Calu3 (cell line): Measurements from ENCODE around the gene ARHGAP15. TPM values are rescaled to one million over a fixed set of nuclear protein-coding genes. Genes with fewer than 3 reads are reported as not detected.

Experiments
- BruUV-seq: library from RNA; stranded (reverse); fragments of 400-500 nt; replicated peaks from 2 replicates; lab custom pipeline; 2021; lab: Mats Ljungman, UMichigan
- CTCF ChIA-PET: fragments of 300-600 bp; sonication (Branson Sonifier 250); formaldehyde crosslinking; loops from one replicate; lab custom pipeline; 2022; ENCODE audit warnings: antibody characterized with exemption; lab: Charles Lee
- DNase-seq: peaks from one replicate; pipeline ENCODE4 v3.0.0; 2022
- H3K27ac Mint-ChIP-seq: one replicate; pipeline ENCODE4 v1.8.0; 2022; ENCODE audit warnings: mixed read lengths; ENCODE audit not compliant: unreplicated experiment
- H3K27me3 Mint-ChIP-seq: one replicate; pipeline ENCODE4 v1.8.0; 2022; ENCODE audit warnings: mixed read lengths; ENCODE audit not compliant: unreplicated experiment
- H3K36me3 Mint-ChIP-seq: one replicate; pipeline ENCODE4 v1.8.0; 2022; ENCODE audit warnings: mild to moderate bottlenecking, moderate library complexity, mixed read lengths; ENCODE audit not compliant: insufficient read depth, unreplicated experiment
- H3K4me1 Mint-ChIP-seq: one replicate; pipeline ENCODE4 v1.8.0; 2022; ENCODE audit warnings: mild to moderate bottlenecking, low read depth, mixed read lengths; ENCODE audit not compliant: unreplicated experiment
- H3K4me3 Mint-ChIP-seq: one replicate; pipeline ENCODE4 v1.8.0; 2022; ENCODE audit warnings: mild to moderate bottlenecking, low read depth, moderate library complexity, mixed read lengths; ENCODE audit not compliant: unreplicated experiment
- H3K9me3 Mint-ChIP-seq: one replicate; pipeline ENCODE4 v1.8.0; 2022; ENCODE audit warnings: low read depth, mixed read lengths; ENCODE audit not compliant: unreplicated experiment
- intact Hi-C: fragments of 100-400 bp; cut with micrococcal nuclease; formaldehyde crosslinking; loops from one replicate; pipeline ENCODE4 v1.10.0; 2022; ENCODE audit not compliant: unreplicated experiment
- total RNA-seq: library from RNA; stranded (reverse); gene quantifications from 2 replicates; pipeline ENCODE4 v1.2.3, GENCODE V29; 2022
- TF ChIP-seq, protein P1 (sequence below): fragments of 200-600 bp; IDR thresholded peaks from one replicate; pipeline ENCODE4 v1.8.0; 2022; ENCODE audit warnings: antibody characterized with exemption; ENCODE audit not compliant: unreplicated experiment

Gene ARHGAP15
- total RNA-seq, 1 experiment from 2014 or later: not detected

DNA sequence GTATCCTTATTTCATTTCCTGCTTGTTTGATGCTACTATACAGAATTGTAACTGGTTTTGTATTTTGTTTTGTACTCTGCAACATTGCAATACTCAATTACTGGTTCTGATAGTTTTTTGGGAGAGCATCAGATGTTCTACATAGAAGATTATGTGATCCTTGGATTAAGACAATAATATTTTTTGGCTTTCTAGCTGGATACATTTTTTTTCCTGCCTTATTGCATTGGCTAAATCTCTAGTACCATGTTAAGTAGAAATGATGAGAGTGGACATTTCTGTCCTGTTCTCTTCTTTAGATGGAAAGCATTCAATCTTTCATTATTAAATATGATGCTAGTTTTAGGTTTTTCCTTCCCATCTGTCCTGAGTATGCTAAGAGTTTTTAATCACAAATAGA, 523.5 kb downstream of the ARHGAP15 start:
- H3K4me1 Mint-ChIP-seq: no peaks in the 10 kb centered on the region
- BruUV-seq: no TSS peak
- H3K36me3 Mint-ChIP-seq: no peaks in the 10 kb centered on the region

DNA sequence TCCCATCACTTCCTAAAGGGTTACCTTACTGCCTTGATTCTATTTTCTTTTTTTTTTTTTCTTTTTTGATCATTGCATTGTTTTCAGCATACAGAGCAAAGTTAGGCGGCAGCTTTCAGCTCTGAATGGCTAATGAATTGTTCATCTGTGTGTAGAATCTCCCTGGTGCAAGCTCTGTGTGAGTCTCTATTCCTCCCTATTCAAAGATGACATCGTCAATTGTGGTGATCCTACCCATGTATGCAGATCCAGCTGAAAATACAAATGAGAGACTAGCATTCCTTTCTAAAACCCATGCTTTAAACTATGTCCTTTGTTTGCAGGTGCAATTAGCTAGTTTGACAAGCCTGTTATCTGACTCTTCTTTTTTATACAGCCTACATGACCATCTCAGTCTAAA, 539.0 kb downstream of the ARHGAP15 start:
- peaks cover 2% of the 10 kb centered on the region for H3K9me3 Mint-ChIP-seq
- H3K4me1 Mint-ChIP-seq: no peaks in the 10 kb centered on the region
- no TSS peak for BruUV-seq
- H3K27me3 Mint-ChIP-seq: no peaks in the 10 kb centered on the region
- CTCF ChIA-PET: no interaction called here
- intact Hi-C loops: no loop called here
- H3K4me3 Mint-ChIP-seq: no peak overlapping the region
- TF ChIP-seq, protein P1, sequence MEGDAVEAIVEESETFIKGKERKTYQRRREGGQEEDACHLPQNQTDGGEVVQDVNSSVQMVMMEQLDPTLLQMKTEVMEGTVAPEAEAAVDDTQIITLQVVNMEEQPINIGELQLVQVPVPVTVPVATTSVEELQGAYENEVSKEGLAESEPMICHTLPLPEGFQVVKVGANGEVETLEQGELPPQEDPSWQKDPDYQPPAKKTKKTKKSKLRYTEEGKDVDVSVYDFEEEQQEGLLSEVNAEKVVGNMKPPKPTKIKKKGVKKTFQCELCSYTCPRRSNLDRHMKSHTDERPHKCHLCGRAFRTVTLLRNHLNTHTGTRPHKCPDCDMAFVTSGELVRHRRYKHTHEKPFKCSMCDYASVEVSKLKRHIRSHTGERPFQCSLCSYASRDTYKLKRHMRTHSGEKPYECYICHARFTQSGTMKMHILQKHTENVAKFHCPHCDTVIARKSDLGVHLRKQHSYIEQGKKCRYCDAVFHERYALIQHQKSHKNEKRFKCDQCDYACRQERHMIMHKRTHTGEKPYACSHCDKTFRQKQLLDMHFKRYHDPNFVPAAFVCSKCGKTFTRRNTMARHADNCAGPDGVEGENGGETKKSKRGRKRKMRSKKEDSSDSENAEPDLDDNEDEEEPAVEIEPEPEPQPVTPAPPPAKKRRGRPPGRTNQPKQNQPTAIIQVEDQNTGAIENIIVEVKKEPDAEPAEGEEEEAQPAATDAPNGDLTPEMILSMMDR: no peak
- H3K27ac Mint-ChIP-seq: no peak overlapping the region
- no peaks in the 10 kb centered on the region for H3K36me3 Mint-ChIP-seq
- DNase-seq: no peak

More for the DNA sequence above, 523.5 kb downstream of the ARHGAP15 start:
- CTCF ChIA-PET: no interaction called here
- TF ChIP-seq, protein P1: no peak
- no peak overlapping the region for H3K27ac Mint-ChIP-seq
- intact Hi-C loops: no loop called here
- no peaks in the 10 kb centered on the region for H3K27me3 Mint-ChIP-seq
- peaks cover 2% of the 10 kb centered on the region for H3K9me3 Mint-ChIP-seq
- no peak overlapping the region for H3K4me3 Mint-ChIP-seq
- DNase-seq: no peak

DNA sequence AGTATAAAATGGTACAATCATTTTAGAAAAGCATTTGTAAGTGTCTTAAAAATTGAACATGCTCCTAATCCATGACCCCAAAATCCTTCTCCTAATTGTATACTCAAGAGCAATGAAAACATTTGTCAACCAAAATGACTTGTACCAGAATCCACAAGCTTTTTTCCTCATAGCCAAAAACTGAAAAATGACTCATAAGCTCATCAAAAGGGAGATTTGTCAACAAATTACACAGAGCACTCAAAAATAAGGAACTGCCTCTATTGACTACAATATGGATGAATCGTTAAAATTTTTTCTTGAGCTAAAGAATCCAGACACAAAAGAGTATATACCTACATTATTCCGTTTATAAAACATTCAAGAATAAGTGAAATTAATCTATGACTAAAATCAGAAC, 544.8 kb downstream of the ARHGAP15 start:
- no peak for DNase-seq
- TF ChIP-seq, protein P1: no peak
- Mint-ChIP-seq H3K27ac (no peak overlapping the region), H3K36me3 (no peaks in the 10 kb centered on the region), H3K27me3 (no peaks in the 10 kb centered on the region), H3K9me3 (no peaks in the 10 kb centered on the region), H3K4me1 (no peaks in the 10 kb centered on the region), H3K4me3 (no peak overlapping the region)
- intact Hi-C loops: no loop called here
- CTCF ChIA-PET: no interaction called here
- no TSS peak for BruUV-seq

DNA sequence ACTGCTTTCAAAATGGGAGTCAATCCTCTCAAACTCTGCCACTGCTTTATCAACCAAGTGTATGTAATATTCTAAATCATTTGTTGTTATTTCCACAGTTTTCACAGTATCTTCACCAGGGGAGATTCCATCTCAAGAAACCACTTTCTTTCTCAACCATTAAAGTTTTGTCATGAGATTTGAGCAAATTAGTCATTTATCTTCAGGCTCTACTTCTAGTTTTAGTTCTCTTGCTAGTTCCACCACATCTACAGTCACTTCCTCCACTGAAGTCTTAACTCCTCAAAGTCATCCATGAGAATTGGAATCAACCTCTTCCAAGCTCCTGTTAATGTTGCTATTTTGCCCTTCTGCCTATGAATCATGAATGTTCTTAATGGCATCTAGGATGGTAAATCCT, 545.8 kb downstream of the ARHGAP15 start:
- CTCF ChIA-PET: no interaction called here
- H3K27me3 Mint-ChIP-seq: no peaks in the 10 kb centered on the region

More for the DNA sequence above, 545.8 kb downstream of the ARHGAP15 start:
- TF ChIP-seq, protein P1: no peak
- Mint-ChIP-seq H3K9me3 (no peaks in the 10 kb centered on the region), H3K4me1 (no peaks in the 10 kb centered on the region), H3K4me3 (no peak overlapping the region), H3K27ac (no peak overlapping the region), H3K36me3 (no peaks in the 10 kb centered on the region)
- intact Hi-C loops: no loop called here
- no peak for DNase-seq
- BruUV-seq: no TSS peak
